Effector CD4-positive, alpha-beta T cell (primary cell): Measurements from ENCODE around the gene TMEM235.
"Not testable (repeated sequence)": the region's sequence is repeated elsewhere in the genome, so short reads cannot be mapped to it uniquely, and the experiment has no call there.

ENCODE experiments used
- DNase-seq: peaks from one replicate; pipeline ENCODE4 v3.0.0-alpha.2; 2020

TMEM235 gene

GRCh38 chr17:78219396-78220150 is 11.9 kb upstream of the TMEM235 start:
- DNase-seq, result no peak

GRCh38 chr17:78223061-78223460 is 8.4 kb upstream of the TMEM235 start:
- no peak for DNase-seq

GRCh38 chr17:78223765-78224164 is 7.7 kb upstream of the TMEM235 start:
- DNase-seq, result no peak

- DNase-seq, result no peak
These were observed 7.0 kb upstream of the TMEM235 start for GRCh38 chr17:78224231-78225087.

- DNase-seq, result no peak
These were observed 6.2 kb upstream of the TMEM235 start for GRCh38 chr17:78225088-78225865.

GRCh38 chr17:78226055-78226758 is 5.2 kb upstream of the TMEM235 start:
- DNase-seq, result no peak

- no peak for DNase-seq
These were observed 4.5 kb upstream of the TMEM235 start for GRCh38 chr17:78226759-78227454.

- DNase-seq, result no peak
These were observed 3.9 kb upstream of the TMEM235 start for GRCh38 chr17:78227455-78227916.

- DNase-seq, result no peak
These were observed 3.3 kb upstream of the TMEM235 start for GRCh38 chr17:78228176-78228575.

- DNase-seq, result no peak
These were observed 1.0 kb upstream of the TMEM235 start for GRCh38 chr17:78230252-78230962.

GRCh38 chr17:78231991-78232858 is 794 bp downstream of the TMEM235 start:
- DNase-seq, result no peak

GRCh38 chr17:78232859-78233173 is 1.4 kb downstream of the TMEM235 start:
- no peak for DNase-seq

GRCh38 chr17:78233678-78234077 is 2.2 kb downstream of the TMEM235 start:
- no peak for DNase-seq

GRCh38 chr17:78234261-78234865 is 2.9 kb downstream of the TMEM235 start:
- no peak for DNase-seq

- not testable (repeated sequence) for DNase-seq
These were observed 3.6 kb downstream of the TMEM235 start for GRCh38 chr17:78235022-78235421.

GRCh38 chr17:78235885-78236284 is 4.5 kb downstream of the TMEM235 start:
- no peak for DNase-seq

GRCh38 chr17:78236362-78237127 is 5.1 kb downstream of the TMEM235 start:
- DNase-seq, result no peak

- DNase-seq, result no peak
These were observed 6.1 kb downstream of the TMEM235 start for GRCh38 chr17:78237401-78238012.
